Measurements from ENCODE around the gene IQSEC1. TPM values are rescaled to one million over a fixed set of nuclear protein-coding genes. Genes with fewer than 3 reads are reported as not detected.

IQSEC1 gene
- total RNA-seq, 2 experiments from 2014 or later, result 59.5 to 64.6 TPM

- Mint-ChIP-seq H3K9me3 (no peaks in the 10 kb centered on the region), H3K4me1 (peaks cover 11% of the 10 kb centered on the region), H3K36me3 (no peaks in the 10 kb centered on the region), H3K27ac (no peak overlapping the region), H3K27me3 (no peaks in the 10 kb centered on the region), H3K4me3 (no peak overlapping the region)
- no peak for DNase-seq
- ATAC-seq (ENCODE audit: low read depth), result no peak
- POLR2A ChIA-PET, result no interaction called here
Observed at GRCh38 chr3:13085846-13086179, 12.6 kb upstream of the IQSEC1 start.

- DNase-seq (no peak), ATAC-seq (ENCODE audit: low read depth) (no peak)
- no peaks in the 10 kb centered on the region for H3K36me3 Mint-ChIP-seq
- peaks cover 11% of the 10 kb centered on the region for H3K4me1 Mint-ChIP-seq
- no peaks in the 10 kb centered on the region for H3K27me3 Mint-ChIP-seq
- POLR2A ChIA-PET, result no interaction called here
- H3K27ac Mint-ChIP-seq, result no peak overlapping the region
- H3K4me3 Mint-ChIP-seq, result no peak overlapping the region
- no peaks in the 10 kb centered on the region for H3K9me3 Mint-ChIP-seq
Observed at GRCh38 chr3:13085081-13085845, 12.0 kb upstream of the IQSEC1 start.

GRCh38 chr3:13083898-13084297 is 10.7 kb upstream of the IQSEC1 start:
- Mint-ChIP-seq H3K9me3 (no peaks in the 10 kb centered on the region), H3K27ac (no peak overlapping the region), H3K36me3 (no peaks in the 10 kb centered on the region), H3K27me3 (no peaks in the 10 kb centered on the region), H3K4me1 (peaks cover 17% of the 10 kb centered on the region), H3K4me3 (no peak overlapping the region)
- no peak for DNase-seq
- POLR2A ChIA-PET, result interaction anchor here (0.6 kb wide), 1 partner anchor 14 kb away, joined by 3 read pairs; no protein-coding TSS in a partner anchor
- ATAC-seq (ENCODE audit: low read depth), result no peak

GRCh38 chr3:13083254-13083653 is 10.0 kb upstream of the IQSEC1 start:
- Mint-ChIP-seq H3K4me1 (peaks cover 24% of the 10 kb centered on the region), H3K4me3 (no peak overlapping the region), H3K27ac (no peak overlapping the region), H3K36me3 (no peaks in the 10 kb centered on the region), H3K9me3 (no peaks in the 10 kb centered on the region), H3K27me3 (no peaks in the 10 kb centered on the region)
- DNase-seq, result no peak
- POLR2A ChIA-PET, result no interaction called here
- no peak for ATAC-seq (ENCODE audit: low read depth)

- ATAC-seq (ENCODE audit: low read depth) (no peak), DNase-seq (no peak)
- H3K27me3 Mint-ChIP-seq, result no peaks in the 10 kb centered on the region
- POLR2A ChIA-PET, result no interaction called here
- H3K36me3 Mint-ChIP-seq, result no peaks in the 10 kb centered on the region
- H3K4me3 Mint-ChIP-seq, result no peak overlapping the region
- no peaks in the 10 kb centered on the region for H3K9me3 Mint-ChIP-seq
- peak overlapping the region; percentile 12 for H3K27ac Mint-ChIP-seq
- H3K4me1 Mint-ChIP-seq, result peaks cover 29% of the 10 kb centered on the region
Observed at GRCh38 chr3:13082677-13083076, 9.4 kb upstream of the IQSEC1 start.

- Mint-ChIP-seq H3K36me3 (no peaks in the 10 kb centered on the region), H3K4me1 (peaks cover 28% of the 10 kb centered on the region), H3K27ac (no peak overlapping the region), H3K4me3 (no peak overlapping the region), H3K9me3 (no peaks in the 10 kb centered on the region), H3K27me3 (no peaks in the 10 kb centered on the region)
- DNase-seq (no peak), ATAC-seq (ENCODE audit: low read depth) (no peak)
- POLR2A ChIA-PET, result interaction anchor here (1.6 kb wide), 1 partner anchor 10 kb away, joined by 5 read pairs; no protein-coding TSS in a partner anchor
Observed at GRCh38 chr3:13081603-13082360, 8.6 kb upstream of the IQSEC1 start.

- no peak for DNase-seq
- H3K27me3 Mint-ChIP-seq, result peaks cover 6% of the 10 kb centered on the region
- no peak overlapping the region for H3K27ac Mint-ChIP-seq
- no peaks in the 10 kb centered on the region for H3K36me3 Mint-ChIP-seq
- H3K4me3 Mint-ChIP-seq, result no peak overlapping the region
- ATAC-seq (ENCODE audit: low read depth), result no peak
- H3K4me1 Mint-ChIP-seq, result peaks cover 25% of the 10 kb centered on the region
- POLR2A ChIA-PET, result interaction anchor here (1.6 kb wide), 1 partner anchor 9 kb away, joined by 5 read pairs; no protein-coding TSS in a partner anchor
- no peaks in the 10 kb centered on the region for H3K9me3 Mint-ChIP-seq
Observed at GRCh38 chr3:13080591-13080990, 7.4 kb upstream of the IQSEC1 start.

- H3K36me3 Mint-ChIP-seq, result no peaks in the 10 kb centered on the region
- DNase-seq (no peak), ATAC-seq (ENCODE audit: low read depth) (no peak)
- peaks cover 12% of the 10 kb centered on the region for H3K27me3 Mint-ChIP-seq
- peak overlapping the region; percentile 50 for H3K27ac Mint-ChIP-seq
- POLR2A ChIA-PET, result no interaction called here
- no peak overlapping the region for H3K4me3 Mint-ChIP-seq
- H3K4me1 Mint-ChIP-seq, result peaks cover 25% of the 10 kb centered on the region
- no peaks in the 10 kb centered on the region for H3K9me3 Mint-ChIP-seq
Observed at GRCh38 chr3:13080026-13080425, 6.8 kb upstream of the IQSEC1 start.

GRCh38 chr3:13079510-13079909 is 6.3 kb upstream of the IQSEC1 start:
- Mint-ChIP-seq H3K27me3 (peaks cover 17% of the 10 kb centered on the region), H3K27ac (peak overlapping the region; percentile 89)

GRCh38 chr3:13079051-13079450 is 5.8 kb upstream of the IQSEC1 start:
- ATAC-seq (ENCODE audit: low read depth), result no peak
- Mint-ChIP-seq H3K36me3 (no peaks in the 10 kb centered on the region), H3K9me3 (no peaks in the 10 kb centered on the region), H3K4me1 (peaks cover 25% of the 10 kb centered on the region), H3K4me3 (peak overlapping the region; percentile 60), H3K27ac (peak overlapping the region; percentile 89), H3K27me3 (peaks cover 21% of the 10 kb centered on the region)
- no peak for DNase-seq
- POLR2A ChIA-PET, result interaction anchor here (1.5 kb wide), 1 partner anchor 9 kb away, joined by 5 read pairs; no protein-coding TSS in a partner anchor

More at GRCh38 chr3:13079510-13079909, 6.3 kb upstream of the IQSEC1 start:
- H3K9me3 Mint-ChIP-seq, result no peaks in the 10 kb centered on the region
- no peak overlapping the region for H3K4me3 Mint-ChIP-seq
- POLR2A ChIA-PET, result interaction anchor here (1.5 kb wide), 1 partner anchor 10 kb away, joined by 5 read pairs; no protein-coding TSS in a partner anchor
- no peak for DNase-seq
- no peaks in the 10 kb centered on the region for H3K36me3 Mint-ChIP-seq
- H3K4me1 Mint-ChIP-seq, result peaks cover 25% of the 10 kb centered on the region
- ATAC-seq (ENCODE audit: low read depth), result no peak

- POLR2A ChIA-PET, result interaction anchor here (1.5 kb wide), 1 partner anchor 8 kb away, joined by 5 read pairs; no protein-coding TSS in a partner anchor
- peak; percentile 67 for DNase-seq
- peaks cover 29% of the 10 kb centered on the region for H3K4me1 Mint-ChIP-seq
Observed at GRCh38 chr3:13078163-13078905, 5.1 kb upstream of the IQSEC1 start.

GRCh38 chr3:13077431-13078162 is 4.4 kb upstream of the IQSEC1 start:
- POLR2A ChIA-PET, result no interaction called here
- no peaks in the 10 kb centered on the region for H3K36me3 Mint-ChIP-seq
- no peaks in the 10 kb centered on the region for H3K9me3 Mint-ChIP-seq
- peaks cover 32% of the 10 kb centered on the region for H3K4me1 Mint-ChIP-seq
- peak overlapping the region; percentile 60 for H3K4me3 Mint-ChIP-seq
- no peak for DNase-seq
- H3K27ac Mint-ChIP-seq, result peak overlapping the region; percentile 89
- H3K27me3 Mint-ChIP-seq, result peaks cover 21% of the 10 kb centered on the region
- no peak for ATAC-seq (ENCODE audit: low read depth)

More at GRCh38 chr3:13078163-13078905, 5.1 kb upstream of the IQSEC1 start:
- Mint-ChIP-seq H3K9me3 (no peaks in the 10 kb centered on the region), H3K4me3 (peak overlapping the region; percentile 60), H3K27me3 (peaks cover 21% of the 10 kb centered on the region), H3K36me3 (no peaks in the 10 kb centered on the region), H3K27ac (peak overlapping the region; percentile 89)
- ATAC-seq (ENCODE audit: low read depth), result peak; percentile 83
